ENCODE results near the gene TXNL4A.
"Not testable (repeated sequence)": the region's sequence is repeated elsewhere in the genome, so short reads cannot be mapped to it uniquely, and the experiment has no call there.

Gene TXNL4A

DNA sequence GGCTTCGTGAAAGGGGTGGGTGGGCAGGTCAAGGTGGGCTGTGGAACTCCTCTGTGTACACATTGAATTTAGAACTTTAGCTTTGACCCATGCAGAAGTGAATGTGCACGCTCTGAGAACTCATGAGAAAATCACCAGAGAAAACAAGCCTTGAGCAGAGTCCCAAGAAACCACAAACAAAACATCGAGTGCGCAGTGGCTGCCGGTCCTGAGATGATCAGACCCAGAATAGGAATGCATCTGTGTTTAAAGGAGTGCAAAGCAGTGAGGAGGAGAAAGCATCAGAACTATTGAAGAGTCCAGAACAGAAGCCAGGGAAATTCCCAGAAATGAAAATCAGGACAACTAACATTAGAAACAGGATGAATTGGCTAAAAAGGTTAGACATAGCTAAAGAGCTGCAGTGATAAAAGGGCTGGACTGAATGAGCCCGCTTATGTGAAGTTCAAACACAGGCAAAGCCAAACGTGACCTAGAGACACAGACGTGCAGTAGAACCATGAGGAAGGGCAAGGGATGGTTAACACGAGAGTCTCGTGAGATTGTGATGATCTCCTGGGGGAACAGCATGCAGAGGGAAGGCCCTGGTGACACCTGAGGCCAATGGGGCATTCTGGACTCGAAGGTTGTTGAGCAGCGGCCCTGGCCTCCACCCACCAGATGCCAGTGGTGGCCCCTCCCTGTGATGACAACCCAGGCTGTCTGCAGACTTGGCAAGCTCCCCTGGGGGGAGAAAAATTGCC, 16.4 kb upstream of the TXNL4A start:
- Histone ChIP-seq H2BK15ac (ENCODE audit: low read depth, poor library complexity, severe bottlenecking) (no peak overlapping the region), H3K4me3 (ENCODE audit: insufficient read depth in 1 of 2, low read depth in 1 of 2, low read length in 2 of 2) (no peak overlapping the region), H3K27ac (ENCODE audit: low read length, poor library complexity, severe bottlenecking) (no peak overlapping the region), H2BK5ac (ENCODE audit: low read depth, low read length, poor library complexity, severe bottlenecking) (no peak overlapping the region), H3K79me1 (replicated peaks; ENCODE audit: low read length, poor library complexity, severe bottlenecking) (no peaks in the 10 kb centered on the region), H4K8ac (ENCODE audit: low read length) (no peak overlapping the region), H2AFZ (ENCODE audit: low read depth, low read length) (no peak overlapping the region), H3K14ac (ENCODE audit: low read length in 2 of 2) (no peak overlapping the region), H3K23ac (ENCODE audit: low read length in 2 of 2) (no peak overlapping the region), H3K9ac (ENCODE audit: low read length) (no peak overlapping the region), H2BK120ac (ENCODE audit: low read depth, low read length) (no peak overlapping the region), H3K36me3 (ENCODE audit: control insufficient read depth in 1 of 2, insufficient read depth in 2 of 2, low read depth in 1 of 2, low read length in 2 of 2) (no peaks in the 10 kb centered on the region), H3K4me1 (ENCODE audit: control insufficient read depth, insufficient read depth, low read depth, low read length) (peaks cover 2% of the 10 kb centered on the region), H2BK12ac (ENCODE audit: low read length in 2 of 2) (no peak overlapping the region), H3K4me2 (ENCODE audit: low read length, poor library complexity, severe bottlenecking) (no peak overlapping the region), H2AK5ac (ENCODE audit: low read length, severe bottlenecking) (no peak overlapping the region), H4K91ac (ENCODE audit: low read length) (no peak overlapping the region), H3K27me3 (ENCODE audit: control insufficient read depth in 1 of 2, insufficient read depth in 1 of 2, low read length in 2 of 2) (no peaks in the 10 kb centered on the region), H3K18ac (ENCODE audit: low read depth in 1 of 2, low read length in 2 of 2) (no peak overlapping the region), H3K4ac (ENCODE audit: low read depth in 1 of 2, low read length in 2 of 2) (no peak overlapping the region), H3K9me3 (ENCODE audit: control insufficient read depth, low read length) (peaks cover 5% of the 10 kb centered on the region)
- WGBS: 83% methylated on average over 12 of the region's 12 CpGs
- DNase-seq: no peak

DNA sequence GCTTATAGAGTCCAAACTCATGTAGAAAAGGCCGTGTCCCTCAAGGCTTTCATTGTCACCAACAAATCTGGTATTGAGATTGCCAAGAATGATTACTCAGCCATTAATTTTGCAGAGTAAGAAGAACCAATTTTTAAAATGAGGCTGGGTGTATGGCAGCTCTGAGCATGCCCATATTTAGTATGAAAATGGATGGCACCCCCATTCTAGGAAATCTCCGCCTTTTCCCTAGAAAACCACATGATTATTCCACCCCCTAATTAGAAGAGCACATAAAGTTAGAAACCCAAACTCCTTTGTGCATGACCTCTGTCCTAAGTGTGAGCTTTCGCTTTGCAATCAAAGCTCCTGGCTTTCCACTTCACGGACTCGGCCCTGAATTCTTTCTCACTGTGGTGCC, 14.1 kb upstream of the TXNL4A start:
- H2AFZ ChIP-seq (ENCODE audit: low read depth, low read length): no peak overlapping the region
- no peak overlapping the region for H2AK5ac ChIP-seq (ENCODE audit: low read length, severe bottlenecking)
- H4K91ac ChIP-seq (ENCODE audit: low read length): no peak overlapping the region
- no peak overlapping the region for H3K4ac ChIP-seq (ENCODE audit: low read depth in 1 of 2, low read length in 2 of 2)
- no peak overlapping the region for H3K23ac ChIP-seq (ENCODE audit: low read length in 2 of 2)
- H2BK12ac ChIP-seq (ENCODE audit: low read length in 2 of 2): no peak overlapping the region
- H3K4me2 ChIP-seq (ENCODE audit: low read length, poor library complexity, severe bottlenecking): no peak overlapping the region
- peaks cover 5% of the 10 kb centered on the region for H3K9me3 ChIP-seq (ENCODE audit: control insufficient read depth, low read length)
- no peak overlapping the region for H3K9ac ChIP-seq (ENCODE audit: low read length)
- no peaks in the 10 kb centered on the region for H3K79me1 ChIP-seq (replicated peaks; ENCODE audit: low read length, poor library complexity, severe bottlenecking)
- no peak overlapping the region for H2BK5ac ChIP-seq (ENCODE audit: low read depth, low read length, poor library complexity, severe bottlenecking)
- H3K18ac ChIP-seq (ENCODE audit: low read depth in 1 of 2, low read length in 2 of 2): no peak overlapping the region
- H3K4me3 ChIP-seq (ENCODE audit: insufficient read depth in 1 of 2, low read depth in 1 of 2, low read length in 2 of 2): no peak overlapping the region
- no peak for DNase-seq
- H3K27me3 ChIP-seq (ENCODE audit: control insufficient read depth in 1 of 2, insufficient read depth in 1 of 2, low read length in 2 of 2): no peaks in the 10 kb centered on the region
- no peak overlapping the region for H2BK120ac ChIP-seq (ENCODE audit: low read depth, low read length)
- no peak overlapping the region for H2BK15ac ChIP-seq (ENCODE audit: low read depth, poor library complexity, severe bottlenecking)
- no peak overlapping the region for H3K27ac ChIP-seq (ENCODE audit: low read length, poor library complexity, severe bottlenecking)
- H4K8ac ChIP-seq (ENCODE audit: low read length): no peak overlapping the region
- WGBS: 88% methylated on average over 5 of the region's 5 CpGs
- peaks cover 2% of the 10 kb centered on the region for H3K4me1 ChIP-seq (ENCODE audit: control insufficient read depth, insufficient read depth, low read depth, low read length)
- no peaks in the 10 kb centered on the region for H3K36me3 ChIP-seq (ENCODE audit: control insufficient read depth in 1 of 2, insufficient read depth in 2 of 2, low read depth in 1 of 2, low read length in 2 of 2)
- H3K14ac ChIP-seq (ENCODE audit: low read length in 2 of 2): no peak overlapping the region

DNA sequence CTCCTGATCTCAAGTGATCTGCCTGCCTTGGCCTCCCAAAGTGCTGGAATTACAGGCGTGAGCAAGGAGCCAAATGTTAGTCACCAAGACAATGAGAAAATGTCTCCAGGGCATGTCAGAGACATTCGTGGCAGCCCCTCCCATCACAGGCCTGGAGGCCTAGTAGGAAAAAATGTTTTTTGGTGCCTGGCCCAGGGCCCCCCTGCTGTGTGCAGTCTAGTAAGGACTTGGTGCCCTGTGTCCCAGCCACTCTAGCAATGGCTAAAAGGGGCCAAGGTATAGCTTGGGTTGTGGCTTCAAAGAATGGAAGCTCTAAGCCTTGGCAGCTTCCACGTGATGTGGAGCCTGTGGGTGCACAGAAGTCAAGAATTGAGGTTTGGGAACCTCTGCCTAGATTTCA, 12.5 kb upstream of the TXNL4A start:
- Histone ChIP-seq H3K23ac (ENCODE audit: low read length in 2 of 2) (no peak overlapping the region), H3K36me3 (ENCODE audit: control insufficient read depth in 1 of 2, insufficient read depth in 2 of 2, low read depth in 1 of 2, low read length in 2 of 2) (no peaks in the 10 kb centered on the region), H3K14ac (ENCODE audit: low read length in 2 of 2) (no peak overlapping the region), H4K91ac (ENCODE audit: low read length) (no peak overlapping the region), H2AFZ (ENCODE audit: low read depth, low read length) (no peak overlapping the region), H3K4me2 (ENCODE audit: low read length, poor library complexity, severe bottlenecking) (no peak overlapping the region), H2BK5ac (ENCODE audit: low read depth, low read length, poor library complexity, severe bottlenecking) (no peak overlapping the region), H3K27me3 (ENCODE audit: control insufficient read depth in 1 of 2, insufficient read depth in 1 of 2, low read length in 2 of 2) (no peaks in the 10 kb centered on the region), H3K79me1 (replicated peaks; ENCODE audit: low read length, poor library complexity, severe bottlenecking) (no peaks in the 10 kb centered on the region), H2BK120ac (ENCODE audit: low read depth, low read length) (no peak overlapping the region), H3K18ac (ENCODE audit: low read depth in 1 of 2, low read length in 2 of 2) (no peak overlapping the region), H3K4me3 (ENCODE audit: insufficient read depth in 1 of 2, low read depth in 1 of 2, low read length in 2 of 2) (no peak overlapping the region), H2BK12ac (ENCODE audit: low read length in 2 of 2) (no peak overlapping the region), H3K27ac (ENCODE audit: low read length, poor library complexity, severe bottlenecking) (no peak overlapping the region), H4K8ac (ENCODE audit: low read length) (no peak overlapping the region), H3K9ac (ENCODE audit: low read length) (no peak overlapping the region), H2AK5ac (ENCODE audit: low read length, severe bottlenecking) (no peak overlapping the region), H3K9me3 (ENCODE audit: control insufficient read depth, low read length) (peaks cover 5% of the 10 kb centered on the region), H3K4me1 (ENCODE audit: control insufficient read depth, insufficient read depth, low read depth, low read length) (peaks cover 2% of the 10 kb centered on the region), H3K4ac (ENCODE audit: low read depth in 1 of 2, low read length in 2 of 2) (no peak overlapping the region), H2BK15ac (ENCODE audit: low read depth, poor library complexity, severe bottlenecking) (no peak overlapping the region)
- WGBS: 78% methylated on average over 3 of the region's 3 CpGs
- no peak for DNase-seq

DNA sequence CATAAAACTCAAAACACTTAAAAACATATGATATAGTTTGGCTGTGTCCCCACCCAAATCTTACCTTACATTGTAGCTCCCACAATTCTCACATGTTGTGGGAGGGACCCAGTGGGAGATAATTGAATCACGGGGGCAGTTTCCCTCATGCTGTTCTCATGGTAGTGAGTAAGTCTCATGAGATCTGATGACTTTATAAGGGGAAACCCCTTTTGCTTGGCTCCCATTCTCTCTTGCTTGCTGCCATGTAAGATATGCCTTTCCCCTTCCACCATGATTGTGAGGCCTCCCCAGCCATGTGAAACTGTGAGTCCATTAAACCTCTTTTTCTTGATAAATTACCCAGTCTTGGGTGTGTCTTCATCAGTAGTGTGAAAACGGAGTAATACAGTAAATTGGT, 11.3 kb upstream of the TXNL4A start:
- H3K27ac ChIP-seq (ENCODE audit: low read length, poor library complexity, severe bottlenecking); H3K4me2 ChIP-seq (ENCODE audit: low read length, poor library complexity, severe bottlenecking); H3K27me3 ChIP-seq (ENCODE audit: control insufficient read depth in 1 of 2, insufficient read depth in 1 of 2, low read length in 2 of 2); H2AK5ac ChIP-seq (ENCODE audit: low read length, severe bottlenecking); H3K14ac ChIP-seq (ENCODE audit: low read length in 2 of 2); H3K23ac ChIP-seq (ENCODE audit: low read length in 2 of 2); H3K36me3 ChIP-seq (ENCODE audit: control insufficient read depth in 1 of 2, insufficient read depth in 2 of 2, low read depth in 1 of 2, low read length in 2 of 2); H3K9ac ChIP-seq (ENCODE audit: low read length); H2BK15ac ChIP-seq (ENCODE audit: low read depth, poor library complexity, severe bottlenecking); H4K91ac ChIP-seq (ENCODE audit: low read length); DNase-seq; H3K4ac ChIP-seq (ENCODE audit: low read depth in 1 of 2, low read length in 2 of 2); H3K18ac ChIP-seq (ENCODE audit: low read depth in 1 of 2, low read length in 2 of 2); H3K4me3 ChIP-seq (ENCODE audit: insufficient read depth in 1 of 2, low read depth in 1 of 2, low read length in 2 of 2); H3K4me1 ChIP-seq (ENCODE audit: control insufficient read depth, insufficient read depth, low read depth, low read length); H3K79me1 ChIP-seq (replicated peaks; ENCODE audit: low read length, poor library complexity, severe bottlenecking); H2AFZ ChIP-seq (ENCODE audit: low read depth, low read length); H2BK120ac ChIP-seq (ENCODE audit: low read depth, low read length); H2BK5ac ChIP-seq (ENCODE audit: low read depth, low read length, poor library complexity, severe bottlenecking); H4K8ac ChIP-seq (ENCODE audit: low read length); H2BK12ac ChIP-seq (ENCODE audit: low read length in 2 of 2); H3K9me3 ChIP-seq (ENCODE audit: control insufficient read depth, low read length): not testable (repeated sequence)
- 78% methylated on average over 1 of the region's 2 CpGs for WGBS

All from mesenchymal stem cell (in vitro differentiated cells and primary cell).